Measurements from ENCODE around the gene CNTNAP5.

CNTNAP5 gene

DNA sequence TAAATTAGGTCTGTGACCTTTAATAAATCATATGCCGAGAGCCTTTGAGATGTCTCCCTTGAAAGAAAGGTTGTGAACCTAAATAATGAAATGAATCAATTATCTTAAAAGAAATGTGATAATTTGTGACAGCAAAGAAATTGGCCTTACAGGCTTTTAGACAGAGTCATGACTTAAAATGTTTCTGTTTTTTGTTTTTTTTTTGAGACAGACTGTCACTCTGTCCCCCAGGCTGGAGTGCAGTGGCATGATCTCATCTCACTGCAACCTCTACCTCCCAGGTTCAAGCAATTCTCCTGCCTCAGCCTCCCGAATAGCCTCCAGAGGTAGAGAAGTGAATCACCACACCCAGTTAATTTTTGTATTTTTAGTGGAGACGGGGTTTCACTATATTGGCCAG is 898.0 kb downstream of the CNTNAP5 start:
- DNase-seq, result no peak

DNA sequence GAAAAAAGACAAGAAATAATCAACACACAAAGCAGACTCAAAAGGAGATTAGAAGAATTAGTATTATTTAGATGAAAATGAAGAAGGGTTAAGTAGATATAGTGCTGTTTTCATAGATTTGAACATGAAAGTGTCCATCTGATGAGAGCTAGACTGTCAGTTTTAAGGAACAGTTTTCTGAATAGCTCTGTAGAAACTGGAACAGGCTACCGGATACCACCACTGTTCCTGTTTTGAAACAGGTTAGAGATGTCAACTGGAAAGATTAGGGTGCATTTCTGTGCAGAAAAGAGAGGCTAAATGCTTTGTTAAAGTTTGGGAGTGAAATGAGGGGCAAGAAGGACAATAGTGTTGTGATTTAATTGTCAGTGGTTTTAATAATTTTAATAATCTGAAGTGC is 908.8 kb downstream of the CNTNAP5 start:
- no peak for DNase-seq

GRCh38 chr2:124953921-124954320 is 928.8 kb downstream of the CNTNAP5 start:
- no peak for DNase-seq

- DNase-seq, result no peak
Observed at GRCh38 chr2:124959581-124959980, 934.5 kb downstream of the CNTNAP5 start.

GRCh38 chr2:124961132-124961531 is 936.0 kb downstream of the CNTNAP5 start:
- DNase-seq, result no peak

Data from left hindlimb (tissue), 1 donor.